ENCODE results near the gene TTC21B.

GRCh38 chr2:165886487-165887146 is 67.0 kb downstream of the TTC21B start:
- no peak for TF ChIP-seq EZH2 (IDR thresholded peaks at IDR 0.05; ENCODE audit: borderline replicate concordance, low read depth, low read length, poor library complexity, severe bottlenecking)
- TF ChIP-seq, protein P1, sequence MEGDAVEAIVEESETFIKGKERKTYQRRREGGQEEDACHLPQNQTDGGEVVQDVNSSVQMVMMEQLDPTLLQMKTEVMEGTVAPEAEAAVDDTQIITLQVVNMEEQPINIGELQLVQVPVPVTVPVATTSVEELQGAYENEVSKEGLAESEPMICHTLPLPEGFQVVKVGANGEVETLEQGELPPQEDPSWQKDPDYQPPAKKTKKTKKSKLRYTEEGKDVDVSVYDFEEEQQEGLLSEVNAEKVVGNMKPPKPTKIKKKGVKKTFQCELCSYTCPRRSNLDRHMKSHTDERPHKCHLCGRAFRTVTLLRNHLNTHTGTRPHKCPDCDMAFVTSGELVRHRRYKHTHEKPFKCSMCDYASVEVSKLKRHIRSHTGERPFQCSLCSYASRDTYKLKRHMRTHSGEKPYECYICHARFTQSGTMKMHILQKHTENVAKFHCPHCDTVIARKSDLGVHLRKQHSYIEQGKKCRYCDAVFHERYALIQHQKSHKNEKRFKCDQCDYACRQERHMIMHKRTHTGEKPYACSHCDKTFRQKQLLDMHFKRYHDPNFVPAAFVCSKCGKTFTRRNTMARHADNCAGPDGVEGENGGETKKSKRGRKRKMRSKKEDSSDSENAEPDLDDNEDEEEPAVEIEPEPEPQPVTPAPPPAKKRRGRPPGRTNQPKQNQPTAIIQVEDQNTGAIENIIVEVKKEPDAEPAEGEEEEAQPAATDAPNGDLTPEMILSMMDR (conservative IDR thresholded peaks at IDR 0.05; ENCODE audit: low read depth, low read length) = no peak
